Skin epidermis (tissue), 12 donors: ENCODE data around the gene SH3GL1.

Source experiments
- H3K27ac ChIP-seq, 21 experiments: fragments of 200-600 bp; sonication (generic) in 11 of 21; one replicate each; pipeline ENCODE4 v1.5.0; 2020; ENCODE audit warnings: mild to moderate bottlenecking in 3 of 21, inconsistent platforms in 2 of 21, moderate library complexity in 2 of 21
- H3K4me3 ChIP-seq, 7 experiments: fragments of 200-600 bp; sonication (generic) in 2 of 7; one replicate each; pipeline ENCODE4 v1.5.0; 2020; ENCODE audit warnings: inconsistent platforms in 2 of 7, mild to moderate bottlenecking in 2 of 7, moderate library complexity in 1 of 7

Gene SH3GL1

DNA sequence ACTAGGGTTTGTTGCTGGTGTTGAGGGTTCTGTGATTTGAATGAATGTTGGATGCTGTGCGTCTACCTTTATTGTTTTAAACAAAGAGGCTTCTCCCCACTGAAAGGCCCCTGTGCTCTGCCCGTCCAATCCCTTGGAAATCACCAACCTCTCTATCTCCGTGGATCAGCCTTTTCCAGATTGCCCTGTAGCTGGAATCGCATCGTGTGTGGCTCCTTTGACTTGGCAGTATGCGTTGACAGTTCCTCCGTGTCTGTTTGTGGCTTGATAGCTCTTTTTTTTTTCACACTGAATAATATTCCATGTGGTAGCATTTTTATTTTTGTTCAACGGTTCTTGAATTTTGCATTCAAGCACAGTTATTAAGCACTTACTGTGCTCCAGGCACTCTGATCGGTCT is 34.0 kb upstream of the SH3GL1 start:
- no peak overlapping the region for H3K27ac ChIP-seq
- no peak overlapping the region for H3K4me3 ChIP-seq

DNA sequence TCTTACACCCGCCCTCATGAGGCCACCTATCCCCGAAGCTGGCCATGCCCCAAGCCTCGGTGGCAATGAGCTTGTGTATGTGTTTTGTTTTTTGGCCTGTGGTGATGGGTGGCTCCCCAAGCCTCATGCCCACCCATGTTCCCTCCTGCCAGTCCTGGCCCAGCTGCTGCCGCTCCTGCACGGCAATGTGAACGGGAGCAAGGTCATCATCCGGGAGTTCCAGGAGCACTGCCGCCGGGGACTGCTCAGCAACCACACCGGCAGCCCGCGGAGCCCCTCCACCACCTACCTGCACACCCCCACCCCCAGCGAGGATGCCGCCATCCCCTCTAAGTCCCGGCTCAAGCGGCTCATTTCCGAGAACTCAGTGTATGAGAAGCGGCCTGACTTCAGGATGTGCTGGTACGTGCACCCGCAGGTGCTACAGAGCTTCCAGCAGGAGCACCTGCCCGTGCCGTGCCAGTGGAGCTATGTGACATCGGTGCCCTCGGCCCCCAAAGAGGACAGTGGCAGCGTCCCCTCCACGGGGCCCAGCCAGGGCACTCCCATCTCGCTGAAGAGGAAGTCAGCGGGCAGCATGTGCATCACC is 32.7 kb upstream of the SH3GL1 start:
- no peak overlapping the region for H3K4me3 ChIP-seq
- no peak overlapping the region for H3K27ac ChIP-seq

DNA sequence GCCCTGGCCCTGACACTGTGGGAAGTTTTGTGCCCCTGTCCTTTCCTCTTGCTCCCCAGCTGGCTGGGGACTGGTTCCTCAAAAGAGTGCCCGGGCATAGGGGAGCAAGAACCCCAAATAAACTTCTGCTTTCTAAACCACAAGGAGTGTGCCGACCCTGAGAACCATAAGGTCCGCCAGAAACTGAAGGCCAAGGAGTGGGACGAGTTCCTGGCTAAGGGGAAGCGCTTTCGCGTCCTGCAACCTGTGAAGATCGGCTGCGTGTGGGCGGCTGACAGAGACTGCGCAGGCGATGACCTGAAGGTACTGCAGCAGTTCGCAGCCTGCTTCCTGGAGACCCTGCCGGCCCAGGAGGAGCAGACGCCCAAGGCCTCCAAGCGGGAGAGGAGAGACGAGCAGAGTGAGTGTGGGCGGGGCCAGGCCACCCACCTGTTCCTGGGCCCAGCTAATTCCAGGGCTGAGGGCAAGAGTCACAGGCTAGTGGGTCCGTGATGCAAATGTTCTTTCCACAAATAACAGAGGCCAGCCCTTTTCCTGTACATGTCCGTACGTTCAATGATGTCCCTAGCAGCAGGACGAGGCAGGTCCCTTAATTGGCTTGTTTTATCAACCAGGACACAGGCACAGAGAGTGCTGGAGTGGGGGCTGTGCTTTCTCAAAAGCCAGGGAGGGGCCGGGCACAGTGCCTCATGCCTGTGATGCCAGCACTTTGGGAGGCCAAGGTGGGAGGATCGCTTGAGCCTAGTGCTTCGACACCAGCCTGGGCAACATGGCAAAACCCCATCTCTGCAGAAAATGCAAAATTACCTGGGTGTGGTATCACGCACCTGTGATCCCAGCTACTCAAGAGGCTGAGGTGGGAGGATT is 31.7 kb upstream of the SH3GL1 start:
- Histone ChIP-seq H3K4me3 (no peak overlapping the region), H3K27ac (peak overlapping the region in 7 of 21 experiments; percentile 7 to 58 (median 32))

DNA sequence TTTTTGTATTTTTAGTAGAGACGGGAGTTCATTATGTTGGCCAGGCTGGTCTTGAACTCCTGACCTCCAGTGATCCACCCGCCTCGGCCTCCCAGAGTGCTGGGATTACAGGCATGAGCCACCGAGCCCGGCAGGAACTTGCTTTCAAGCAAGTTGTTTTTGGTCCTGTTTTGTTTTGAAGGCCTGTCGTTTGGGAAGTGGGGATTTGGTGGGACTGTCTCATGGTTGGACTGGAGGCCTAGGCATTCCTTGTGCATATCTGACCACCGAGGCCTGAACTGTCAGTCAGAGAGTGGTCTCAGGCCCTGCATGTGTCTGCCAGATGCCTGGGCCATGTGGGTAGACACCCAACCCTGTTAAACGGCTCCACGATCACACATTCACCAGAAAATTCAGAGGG is 30.9 kb upstream of the SH3GL1 start:
- Histone ChIP-seq H3K27ac (peak overlapping the region in 8 of 21 experiments; percentile 1 to 58 (median 35)), H3K4me3 (no peak overlapping the region)

DNA sequence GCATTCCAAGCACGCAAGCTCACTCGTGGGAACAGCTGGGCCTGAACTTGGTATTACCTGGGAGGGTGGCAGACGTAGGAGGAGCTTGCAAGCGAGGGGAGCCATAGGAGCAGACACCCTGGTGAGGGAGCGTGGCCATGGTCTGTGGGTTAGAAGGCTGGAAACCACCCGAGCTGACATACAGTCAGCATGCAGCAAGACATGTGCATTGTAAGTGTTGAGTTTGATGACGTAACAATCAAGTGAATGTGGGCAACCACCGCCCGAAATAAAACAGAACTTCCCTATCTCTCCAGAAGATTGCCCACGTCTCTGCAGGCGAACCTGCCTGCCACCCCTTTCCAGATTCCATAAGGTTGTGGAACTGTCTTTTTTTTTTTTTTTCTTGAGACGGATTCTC is 30.4 kb upstream of the SH3GL1 start:
- Histone ChIP-seq H3K27ac (peak overlapping the region in 3 of 21 experiments; percentile 1 to 51 (median 33)), H3K4me3 (no peak overlapping the region)

GRCh38 chr19:4429771-4430171 is 29.4 kb upstream of the SH3GL1 start:
- Histone ChIP-seq H3K27ac (no peak overlapping the region), H3K4me3 (no peak overlapping the region)

DNA sequence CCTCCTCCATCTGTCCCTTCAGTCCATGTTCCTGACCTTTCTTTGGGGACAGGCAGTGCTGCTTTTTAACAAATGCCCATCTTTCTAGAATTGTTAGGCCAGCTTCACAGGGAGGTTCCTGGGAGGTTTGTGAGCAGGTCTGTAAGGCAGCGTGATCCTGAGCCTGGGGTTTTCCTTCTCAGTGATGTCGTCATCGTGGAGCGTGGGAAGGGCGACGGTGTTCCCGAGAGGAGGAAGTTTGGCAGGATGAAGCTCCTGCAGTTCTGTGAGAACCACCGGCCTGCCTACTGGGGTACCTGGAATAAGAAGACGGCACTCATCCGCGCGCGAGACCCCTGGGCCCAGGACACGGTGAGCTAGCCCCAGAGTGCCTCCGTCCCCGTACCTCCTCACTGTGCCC is 28.9 kb upstream of the SH3GL1 start:
- H3K4me3 ChIP-seq, result no peak overlapping the region
- H3K27ac ChIP-seq, result no peak overlapping the region

DNA sequence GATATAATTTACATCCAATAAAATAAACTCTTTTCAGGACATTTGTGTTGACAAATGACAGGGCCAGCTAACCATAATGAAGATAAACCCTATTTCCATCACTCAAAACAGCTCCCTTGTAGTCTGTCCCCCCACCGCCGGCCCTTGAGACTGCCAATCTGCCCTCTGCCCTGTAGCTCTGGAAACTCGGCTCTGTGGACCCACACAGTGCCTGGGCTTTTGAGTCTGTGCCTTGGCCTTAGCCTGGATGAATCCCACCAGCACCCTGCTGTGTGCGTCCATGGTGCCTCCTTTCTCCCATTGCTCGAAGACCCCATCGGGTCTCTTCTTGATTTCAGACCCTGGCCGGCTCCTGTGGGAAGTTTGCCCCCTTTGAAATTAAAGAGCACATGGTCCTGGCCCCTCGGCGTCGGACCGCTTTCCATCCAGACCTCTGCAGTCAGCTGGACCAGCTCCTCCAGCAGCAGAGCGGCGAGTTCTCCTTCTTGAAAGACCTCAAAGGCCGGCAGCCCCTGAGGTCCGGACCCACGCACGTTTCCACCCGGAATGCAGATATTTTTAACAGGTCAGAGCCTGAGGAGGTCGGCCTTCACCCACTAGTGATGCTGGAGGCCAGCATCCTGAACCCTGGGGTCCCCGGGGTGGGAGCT is 28.1 kb upstream of the SH3GL1 start:
- Histone ChIP-seq H3K27ac (no peak overlapping the region), H3K4me3 (no peak overlapping the region)

- no peak overlapping the region for H3K27ac ChIP-seq
- no peak overlapping the region for H3K4me3 ChIP-seq
These were observed 25.2 kb upstream of the SH3GL1 start for GRCh38 chr19:4425537-4425936.

GRCh38 chr19:4423416-4424126 is 23.2 kb upstream of the SH3GL1 start:
- no peak overlapping the region for H3K4me3 ChIP-seq
- H3K27ac ChIP-seq, result peak overlapping the region in 1 of 21 experiments; percentile 16

GRCh38 chr19:4416268-4416667 is 15.9 kb upstream of the SH3GL1 start:
- H3K27ac ChIP-seq, result no peak overlapping the region
- no peak overlapping the region for H3K4me3 ChIP-seq

DNA sequence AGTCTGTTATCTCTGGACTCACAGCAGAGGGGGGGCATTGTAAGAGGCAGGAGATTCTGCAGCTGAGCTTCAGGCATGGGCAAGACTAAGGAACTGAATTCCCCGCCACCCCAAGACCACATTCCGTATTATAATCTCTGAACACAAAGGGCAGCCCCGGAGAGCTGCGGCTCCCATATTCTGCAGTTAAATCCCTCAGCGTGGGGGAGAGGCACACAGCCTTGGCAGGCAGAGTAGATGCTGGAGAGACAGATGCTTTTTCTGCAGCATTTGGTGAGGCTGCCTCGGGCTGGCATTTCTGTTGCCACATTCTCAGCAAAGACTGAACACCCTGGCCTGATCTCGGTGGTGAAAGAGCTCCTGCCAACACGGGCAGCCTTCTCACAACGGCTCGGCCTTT is 15.0 kb upstream of the SH3GL1 start:
- no peak overlapping the region for H3K4me3 ChIP-seq
- peak overlapping the region in 1 of 21 experiments; percentile 30 for H3K27ac ChIP-seq

- H3K27ac ChIP-seq, result no peak overlapping the region
These were observed 14.5 kb upstream of the SH3GL1 start for GRCh38 chr19:4414800-4415321.

GRCh38 chr19:4414144-4414799 is 13.9 kb upstream of the SH3GL1 start:
- H3K27ac ChIP-seq, result no peak overlapping the region
- no peak overlapping the region for H3K4me3 ChIP-seq

More at GRCh38 chr19:4414800-4415321, 14.5 kb upstream of the SH3GL1 start:
- no peak overlapping the region for H3K4me3 ChIP-seq

DNA sequence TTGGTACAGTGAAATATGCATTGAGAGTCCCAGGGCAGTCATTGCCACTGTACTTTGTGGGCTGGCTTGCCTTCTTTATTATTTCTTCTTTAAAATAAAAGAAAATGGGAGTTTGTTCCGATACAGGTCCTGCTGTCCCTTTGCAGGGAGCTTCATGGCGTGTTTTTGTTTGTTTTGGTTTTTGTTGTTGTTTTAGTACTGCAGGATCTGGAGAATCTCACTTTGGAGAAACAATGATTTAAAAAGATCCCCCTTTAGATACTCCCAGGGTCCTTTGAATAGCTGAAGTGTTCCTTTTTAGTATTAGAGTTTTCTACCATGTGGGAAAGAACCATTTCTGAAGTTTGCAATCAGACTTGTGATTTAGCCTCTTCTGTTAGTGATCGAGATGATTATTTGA is 13.2 kb upstream of the SH3GL1 start:
- H3K4me3 ChIP-seq, result no peak overlapping the region
- no peak overlapping the region for H3K27ac ChIP-seq

- no peak overlapping the region for H3K27ac ChIP-seq
- H3K4me3 ChIP-seq, result no peak overlapping the region
These were observed 9.0 kb upstream of the SH3GL1 start for GRCh38 chr19:4409123-4409933.

DNA sequence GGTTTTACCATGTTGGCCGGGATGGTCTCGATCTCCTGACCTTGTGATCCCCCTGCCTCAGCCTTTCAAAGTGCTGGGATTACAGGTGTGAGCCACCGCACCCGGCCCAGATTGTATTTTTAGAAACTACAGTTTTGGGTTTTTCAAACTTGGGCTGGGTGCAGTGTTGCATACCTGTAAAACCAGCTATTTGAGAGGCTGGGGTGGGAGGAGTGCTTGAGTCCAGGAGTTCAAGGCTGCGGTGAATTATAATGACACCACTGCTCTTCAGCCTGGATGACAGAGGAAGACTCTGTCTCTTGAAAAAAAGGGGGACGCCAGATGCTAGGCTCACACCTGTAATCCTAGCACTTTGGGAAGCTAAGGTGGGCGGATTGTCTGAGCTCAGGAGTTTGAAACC is 6.3 kb upstream of the SH3GL1 start:
- H3K27ac ChIP-seq, result no peak overlapping the region
- no peak overlapping the region for H3K4me3 ChIP-seq

- Histone ChIP-seq H3K27ac (no peak overlapping the region), H3K4me3 (no peak overlapping the region)
These were observed 5.6 kb upstream of the SH3GL1 start for GRCh38 chr19:4405977-4406376.
